H1 (cell line): Measurements from ENCODE around the gene MED16. TPM values are rescaled to one million over a fixed set of nuclear protein-coding genes. Genes with fewer than 3 reads are reported as not detected.

Experiments
- CTCF ChIA-PET: fragments of 300-600 bp; sonication (Branson Sonifier 250); formaldehyde crosslinking; loops from one replicate; lab custom pipeline; 2021; ENCODE audit not compliant: partially characterized antibody; lab: Charles Lee
- POLR2A ChIA-PET: fragments of 300-600 bp; sonication (Branson Sonifier 250); formaldehyde crosslinking; loops from one replicate; lab custom pipeline; 2021; ENCODE audit warnings: inconsistent platforms; ENCODE audit not compliant: partially characterized antibody; lab: Charles Lee
- DNase-seq, 2 experiments: peaks; one replicate each; pipeline versions ENCODE4 v3.0.0 to v3.0.0-alpha.2; 2010 to 2022; ENCODE audit warnings: low spot score in 2 of 2, low read depth in 1 of 2, mixed read lengths in 1 of 2
- FAIRE-seq: peaks from 2 replicates; lab custom pipeline; 2011; peaks lifted over from hg19 to GRCh38; lab: Jason Lieb, UNC
- H2AFZ ChIP-seq: 2 replicates; pipeline ENCODE4 v1.8.1; 2012; ENCODE audit warnings: low read length, inconsistent platforms
- H2AK5ac ChIP-seq: 2 replicates; pipeline ENCODE4 v1.6.1; 2013; ENCODE audit warnings: low read depth, low read length
- H2BK120ac ChIP-seq: replicated peaks from 2 replicates; pipeline ENCODE3; 2013; ENCODE audit warnings: low read depth, low read length, inconsistent platforms
- H2BK12ac ChIP-seq: 2 replicates; pipeline ENCODE4 v1.6.1; 2013; ENCODE audit warnings: low read depth, low read length
- H2BK15ac ChIP-seq: 2 replicates; pipeline ENCODE4 v1.6.1; 2013; ENCODE audit warnings: low read length
- H2BK20ac ChIP-seq: 2 replicates; pipeline ENCODE4 v1.6.1; 2013; ENCODE audit warnings: low read length
- H2BK5ac ChIP-seq: 2 replicates; pipeline ENCODE4 v1.6.1; 2013; ENCODE audit warnings: low read depth, low read length
- H3K14ac ChIP-seq: 2 replicates; pipeline ENCODE4 v1.6.1; 2013; ENCODE audit warnings: inconsistent platforms; ENCODE audit not compliant: insufficient read length
- H3K18ac ChIP-seq: 2 replicates; pipeline ENCODE4 v1.6.1; 2013; ENCODE audit warnings: low read length; ENCODE audit errors: extremely low read depth
- H3K23ac ChIP-seq: 2 replicates; pipeline ENCODE4 v1.6.1; 2013; ENCODE audit warnings: inconsistent platforms; ENCODE audit not compliant: insufficient read length
- H3K23me2 ChIP-seq: 2 replicates; pipeline ENCODE4 v1.6.1; 2013; ENCODE audit warnings: low read depth, low read length
- H3K27ac ChIP-seq: 2 replicates; pipeline ENCODE4 v1.6.1; 2011; ENCODE audit warnings: low read depth, low read length, inconsistent platforms
- H3K27me3 ChIP-seq, 4 experiments: replicated peaks in 1 of 4; 1 replicate in 1 of 4; 2 replicates in 3 of 4; pipeline versions ENCODE4 v1.6.1 to v1.8.1; 2011 to 2013; ENCODE audit warnings: low read length in 3 of 4, mild to moderate bottlenecking in 3 of 4, inconsistent platforms in 2 of 4, mixed read lengths in 2 of 4, moderate library complexity in 1 of 4; ENCODE audit not compliant: control insufficient read depth in 3 of 4, insufficient read depth in 3 of 4; ENCODE audit errors: extremely low read depth in 1 of 4
- H3K36me3 ChIP-seq, 4 experiments: 2 replicates each; pipeline versions ENCODE4 v1.6.1 to v1.8.1; 2011 to 2013; ENCODE audit warnings: mild to moderate bottlenecking in 4 of 4, low read length in 3 of 4, moderate library complexity in 2 of 4, control low read depth in 1 of 4, inconsistent platforms in 1 of 4; ENCODE audit not compliant: insufficient read depth in 4 of 4, control insufficient read depth in 2 of 4
- H3K4ac ChIP-seq: replicated peaks from 2 replicates; pipeline ENCODE3; 2013; ENCODE audit warnings: low read length, low read depth, mixed read lengths, inconsistent platforms; ENCODE audit not compliant: insufficient read length
- H3K4me1 ChIP-seq, 4 experiments: replicated peaks in 1 of 4; 1 replicate in 1 of 4; 2 replicates in 3 of 4; pipeline versions ENCODE4 v1.6.1 to v1.8.1; 2011 to 2013; ENCODE audit warnings: low read length in 3 of 4, inconsistent platforms in 2 of 4, mixed read lengths in 1 of 4; ENCODE audit not compliant: insufficient read depth in 4 of 4, control insufficient read depth in 3 of 4
- H3K4me2 ChIP-seq, 2 experiments: 2 replicates each; pipeline versions ENCODE4 v1.6.1 to v1.8.1; 2011 to 2013; ENCODE audit warnings: low read depth in 2 of 2, low read length in 2 of 2, control low read depth in 1 of 2, inconsistent platforms in 1 of 2, mild to moderate bottlenecking in 1 of 2; ENCODE audit not compliant: insufficient read depth in 1 of 2
- H3K4me3 ChIP-seq, 4 experiments: fragments of 200-600, 300-600 bp in 1 of 4; sonication (generic), shearing (Covaris generic), sonication (Bioruptor Twin) in 1 of 4; 2 replicates each; pipeline versions ENCODE4 v1.5.1 to v1.8.1; 2011 to 2016; ENCODE audit warnings: low read length in 4 of 4, low read depth in 3 of 4, control low read depth in 2 of 4, inconsistent platforms in 2 of 4, mild to moderate bottlenecking in 2 of 4, mixed read lengths in 1 of 4, moderate library complexity in 1 of 4; ENCODE audit not compliant: insufficient read depth in 2 of 4; ENCODE audit errors: extremely low read depth in 1 of 4
- H3K56ac ChIP-seq: replicated peaks from 2 replicates; pipeline ENCODE3; 2013; ENCODE audit warnings: low read depth, mild to moderate bottlenecking, mixed read lengths, low read length, inconsistent platforms; ENCODE audit not compliant: insufficient read length
- H3K79me1 ChIP-seq: 2 replicates; pipeline ENCODE4 v1.6.1; 2013; ENCODE audit warnings: low read depth, low read length, control low read depth
- H3K79me2 ChIP-seq, 2 experiments: 2 replicates each; pipeline versions ENCODE4 v1.6.1 to v1.8.1; 2012 to 2013; ENCODE audit warnings: low read length in 2 of 2, mild to moderate bottlenecking in 2 of 2, inconsistent platforms in 1 of 2; ENCODE audit not compliant: insufficient read depth in 2 of 2, control insufficient read depth in 1 of 2
- H3K9ac ChIP-seq, 4 experiments: replicated peaks in 1 of 4; 1 replicate in 1 of 4; 2 replicates in 3 of 4; pipeline versions ENCODE4 v1.6.1 to v1.8.1; 2011 to 2013; ENCODE audit warnings: low read depth in 3 of 4, low read length in 3 of 4, control low read depth in 2 of 4, mild to moderate bottlenecking in 2 of 4, moderate library complexity in 2 of 4, inconsistent platforms in 1 of 4; ENCODE audit errors: extremely low read depth in 1 of 4
- H3K9me3 ChIP-seq, 2 experiments: 2 replicates each; pipeline versions ENCODE4 v1.6.1 to v1.8.1; 2012 to 2013; ENCODE audit warnings: mild to moderate bottlenecking in 2 of 2, moderate library complexity in 2 of 2, control low read depth in 1 of 2, inconsistent platforms in 1 of 2, low read depth in 1 of 2, low read length in 1 of 2, mixed read lengths in 1 of 2; ENCODE audit not compliant: insufficient read depth in 2 of 2
- H4K20me1 ChIP-seq, 2 experiments: replicated peaks in 1 of 2; 2 replicates each; pipeline versions ENCODE3 to v1.8.1; 2011 to 2013; ENCODE audit warnings: inconsistent platforms in 2 of 2, low read length in 2 of 2, mild to moderate bottlenecking in 1 of 2; ENCODE audit not compliant: insufficient read depth in 2 of 2, control insufficient read depth in 1 of 2
- H4K5ac ChIP-seq: 2 replicates; pipeline ENCODE4 v1.6.1; 2013; ENCODE audit warnings: low read length, low read depth, mixed read lengths, inconsistent platforms; ENCODE audit not compliant: insufficient read length
- H4K8ac ChIP-seq: 2 replicates; pipeline ENCODE4 v1.8.0; 2013; ENCODE audit warnings: mild to moderate bottlenecking, moderate library complexity, low read length, inconsistent platforms; ENCODE audit not compliant: insufficient read depth; ENCODE audit errors: extremely low read depth
- H4K91ac ChIP-seq: replicated peaks from 2 replicates; pipeline ENCODE3; 2013; ENCODE audit warnings: low read length, mixed read lengths, inconsistent platforms; ENCODE audit not compliant: insufficient read length
- BRCA1 ChIP-seq: IDR thresholded peaks from 2 replicates; pipeline ENCODE4 v1.6.1; 2012; ENCODE audit warnings: low read depth, low read length, improper control_type of control experiment
- CHD2 ChIP-seq: IDR thresholded peaks from 2 replicates; pipeline ENCODE4 v1.6.1; 2012; ENCODE audit warnings: low read length, improper control_type of control experiment
- HDAC6 ChIP-seq: IDR thresholded peaks from one replicate; pipeline ENCODE4 v1.7.1; 2012; ENCODE audit warnings: low read depth, mild to moderate bottlenecking, inconsistent platforms, low read length, moderate library complexity
- SIX5 ChIP-seq: IDR thresholded peaks from 2 replicates; pipeline ENCODE4 v1.6.1; 2011; ENCODE audit warnings: mild to moderate bottlenecking, low read depth, low read length
- SP4 ChIP-seq: IDR thresholded peaks from 2 replicates; pipeline ENCODE4 v1.6.1; 2012; ENCODE audit warnings: low read length, inconsistent platforms
- TAF1 ChIP-seq: IDR thresholded peaks from 2 replicates; pipeline ENCODE4 v1.6.1; 2011; ENCODE audit warnings: mild to moderate bottlenecking, low read depth, low read length
- WGBS, 2 experiments: shearing (Covaris generic) in 1 of 2; methylation state at CpG; one replicate each; pipeline versions ENCODE4 v1.1.6 to v1.1.7; 2013 to 2015; ENCODE audit warnings: low lambda C conversion rate in 2 of 2, mixed read lengths in 2 of 2, inconsistent platforms in 1 of 2, low coverage in 1 of 2, missing lambda C conversion rate in 1 of 2; ENCODE audit not compliant: insufficient replicate concordance in 2 of 2, insufficient coverage in 1 of 2, insufficient read length in 1 of 2; ENCODE audit errors: extremely low coverage in 1 of 2, missing lambda C conversion rate in 1 of 2; 5-methylcytosine and 5-hydroxymethylcytosine counted together
- polyA plus RNA-seq, 7 experiments: library from polyadenylated mRNA; depleted of rRNA in 3 of 7; stranded (reverse) in 5 of 7; unstranded in 2 of 7; fragments of >200 nt in 5 of 7; fragments of 200-250 nt in 2 of 7; gene quantifications; 1 replicate in 5 of 7; 2 replicates in 1 of 7; 4 replicates in 1 of 7; pipeline versions ENCODE4 v1.2.1 to v1.2.3, GENCODE V29; 2011 to 2013; ENCODE audit warnings: missing spikeins in 2 of 7, mixed read lengths in 2 of 7
- total RNA-seq: library from RNA; stranded (reverse); fragmentation: NEBNext Ultra II Directional; extraction: Animal tissue kit (Norgen Biotek cat#: 25700); gene quantifications from 2 replicates; pipeline ENCODE4 v1.2.1, GENCODE V29; 2021

The MED16 gene
- total and polyA plus RNA-seq, 2 of the 8 experiments (the other 6 are each of a cell fraction or from before 2014, with no cell fraction given): 51.0 to 67.2 TPM

DNA sequence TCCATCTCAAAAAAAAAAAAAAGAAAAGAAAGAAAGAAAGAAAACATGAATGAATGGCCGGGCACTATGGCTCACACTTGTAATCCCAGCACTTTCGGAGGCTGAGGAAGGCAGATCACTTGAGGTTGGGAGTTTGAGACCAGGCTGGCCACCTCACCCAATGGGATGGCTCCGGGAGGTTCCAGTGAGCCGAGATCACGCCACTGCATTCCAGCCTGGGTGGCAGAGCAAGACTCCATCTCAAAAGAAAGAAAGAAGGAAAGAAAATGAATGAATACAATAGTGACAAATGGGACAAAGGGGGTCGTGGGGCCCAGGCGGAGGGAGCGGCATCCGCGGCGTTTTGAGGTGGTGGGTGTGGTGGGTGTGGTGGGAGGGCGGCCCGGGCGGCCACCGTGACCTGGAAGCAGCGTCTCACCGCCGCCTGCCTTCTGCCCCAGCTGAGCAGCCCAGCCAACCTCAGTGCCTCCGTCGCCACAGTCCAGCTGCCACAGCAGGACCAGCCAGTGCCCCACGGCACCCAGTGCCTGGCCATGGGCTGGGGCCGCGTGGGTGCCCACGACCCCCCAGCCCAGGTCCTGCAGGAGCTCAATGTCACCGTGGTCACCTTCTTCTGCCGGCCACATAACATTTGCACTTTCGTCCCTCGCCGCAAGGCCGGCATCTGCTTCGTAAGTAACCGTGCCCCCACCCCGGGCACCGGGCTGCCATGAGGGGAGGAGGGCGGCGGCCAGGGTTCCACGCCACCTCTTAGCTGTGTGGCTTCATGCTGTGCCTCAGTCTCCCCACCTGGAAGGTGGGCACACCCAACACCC lies 47.1 kb downstream of the MED16 start:
- ChIA-PET POLR2A (interaction anchor here (0.6 to 1.4 kb wide), 4 partner anchors 10 to 183 kb away, joined by 3 to 5 read pairs (median 4); no protein-coding TSS in a partner anchor), CTCF (interaction anchor here (1.0 to 3.1 kb wide), 4 partner anchors 10 to 104 kb away, joined by 3 to 18 read pairs (median 6); no protein-coding TSS in a partner anchor)
- DNase-seq: no peak
- Histone ChIP-seq H2BK5ac (no peak overlapping the region), H3K9ac (no peak overlapping the region), H3K36me3 (no peaks in the 10 kb centered on the region), H4K20me1 (no peaks in the 10 kb centered on the region), H2BK20ac (no peak overlapping the region), H3K4me2 (no peak overlapping the region), H3K14ac (no peak overlapping the region), H3K4me1 (peaks cover 0 to 6% (median 4%) of the 10 kb centered on the region in 4 experiments; a peak in 4 of 7 replicates), H4K91ac (no peak overlapping the region), H2AFZ (no peak overlapping the region), H2BK15ac (no peak overlapping the region), H3K56ac (no peak overlapping the region), H3K18ac (no peak overlapping the region), H3K27me3 (peaks cover 7 to 21% (median 16%) of the 10 kb centered on the region in 4 experiments), H3K9me3 (no peaks in the 10 kb centered on the region), H3K4ac (no peak overlapping the region), H4K5ac (no peak overlapping the region), H2BK120ac (no peak overlapping the region), H4K8ac (no peak overlapping the region), H2BK12ac (no peak overlapping the region; the same call in 1 of the 2 replicates), H2AK5ac (no peak overlapping the region), H3K4me3 (no peak overlapping the region), H3K27ac (no peak overlapping the region), H3K79me1 (no peaks in the 10 kb centered on the region), H3K79me2 (no peaks in the 10 kb centered on the region), H3K23ac (no peak overlapping the region), H3K23me2 (peaks cover 6% of the 10 kb centered on the region; the same call in 1 of the 2 replicates)
- no peak for FAIRE-seq
- TF ChIP-seq TAF1: no peak
- no peak for TF ChIP-seq HDAC6
- TF ChIP-seq SP4: no peak
- TF ChIP-seq BRCA1: no peak
- TF ChIP-seq SIX5: no peak
- TF ChIP-seq CHD2: no peak
- 87% methylated on average over 21 of the region's 37 CpGs; no CpG with 5 or more reads in 1 of the 2 experiments for WGBS, 2 experiments
